Measurements from ENCODE around the gene GOLT1A. TPM values are rescaled to one million over a fixed set of nuclear protein-coding genes. Genes with fewer than 3 reads are reported as not detected.

GOLT1A gene
- total and polyA plus RNA-seq, 10 of the 15 experiments (the other 5 are each of a cell fraction or from before 2014, with no cell fraction given), result 0.09 to 0.46 TPM; not detected in 8

DNA sequence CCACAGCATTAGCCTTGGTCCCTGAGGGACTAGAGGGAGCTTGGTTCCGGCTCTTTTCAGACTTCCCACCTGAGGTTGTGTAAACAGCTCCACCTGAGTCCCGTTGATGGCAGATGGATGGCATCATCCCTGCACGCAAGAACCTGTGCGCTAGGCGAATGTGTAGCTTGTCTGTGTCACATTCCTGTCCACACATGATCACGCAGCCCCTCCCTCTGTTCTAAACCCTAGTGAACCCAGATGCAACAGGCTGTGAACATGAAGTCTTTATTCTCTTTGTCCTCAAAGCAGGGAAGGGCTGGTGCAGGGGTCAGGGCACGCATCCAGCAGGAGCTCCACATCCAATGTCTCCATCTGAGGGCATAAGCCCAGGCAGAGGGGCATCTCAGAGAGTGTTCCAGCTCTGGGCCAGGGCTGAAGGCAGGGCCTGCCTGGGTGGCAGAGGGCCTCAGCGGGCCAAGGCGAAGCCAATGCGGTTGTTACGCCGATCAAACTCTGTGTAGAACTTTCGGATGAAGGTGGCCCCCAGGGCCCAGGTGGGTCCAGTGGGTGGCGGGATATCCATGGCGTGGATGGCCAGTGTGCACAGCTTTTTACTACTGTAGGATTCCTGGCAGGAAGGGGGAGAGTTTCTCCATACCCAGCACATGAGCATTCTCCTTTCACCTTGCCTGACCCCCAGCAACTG is 59.1 kb downstream of the GOLT1A start (continued):
- TF ChIP-seq, protein P1, sequence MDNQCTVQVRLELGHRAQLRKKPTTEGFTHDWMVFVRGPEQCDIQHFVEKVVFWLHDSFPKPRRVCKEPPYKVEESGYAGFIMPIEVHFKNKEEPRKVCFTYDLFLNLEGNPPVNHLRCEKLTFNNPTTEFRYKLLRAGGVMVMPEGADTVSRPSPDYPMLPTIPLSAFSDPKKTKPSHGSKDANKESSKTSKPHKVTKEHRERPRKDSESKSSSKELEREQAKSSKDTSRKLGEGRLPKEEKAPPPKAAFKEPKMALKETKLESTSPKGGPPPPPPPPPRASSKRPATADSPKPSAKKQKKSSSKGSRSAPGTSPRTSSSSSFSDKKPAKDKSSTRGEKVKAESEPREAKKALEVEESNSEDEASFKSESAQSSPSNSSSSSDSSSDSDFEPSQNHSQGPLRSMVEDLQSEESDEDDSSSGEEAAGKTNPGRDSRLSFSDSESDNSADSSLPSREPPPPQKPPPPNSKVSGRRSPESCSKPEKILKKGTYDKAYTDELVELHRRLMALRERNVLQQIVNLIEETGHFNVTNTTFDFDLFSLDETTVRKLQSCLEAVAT (IDR thresholded peaks at IDR 0.05), result no peak
- TF ChIP-seq ZNF207 (IDR thresholded peaks at IDR 0.05; ENCODE audit: borderline replicate concordance) (no peak), NFYA (IDR thresholded peaks at IDR 0.05; ENCODE audit: borderline replicate concordance, low read depth, low read length) (no peak), TBL1XR1 (IDR thresholded peaks at IDR 0.05; ENCODE audit: low read depth, low read length) (no peak)

DNA sequence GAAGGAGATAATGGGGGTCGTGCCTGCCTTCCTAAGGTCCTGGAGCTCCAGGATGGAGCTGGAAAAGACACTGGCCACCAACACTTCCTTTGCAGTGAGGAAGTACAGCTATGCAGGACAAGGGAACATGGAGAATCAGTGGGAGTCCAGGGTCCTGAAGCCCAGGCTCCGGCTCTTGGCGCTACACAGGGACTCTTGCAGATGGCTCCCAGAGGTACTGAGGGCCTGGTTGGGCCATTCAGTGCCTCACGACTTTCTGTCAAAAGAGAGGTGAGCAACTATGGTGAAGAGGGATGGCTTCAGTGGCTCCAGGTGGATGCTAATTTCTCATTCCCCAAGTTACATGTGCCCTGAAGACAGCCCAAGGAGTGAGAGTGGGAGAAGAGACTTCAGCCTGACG is 60.1 kb downstream of the GOLT1A start:
- ChIA-PET SMC1A (ENCODE audit: uncharacterized antibody, unreplicated experiment) (no interaction called here), POLR2A (no interaction called here), RAD21 (ENCODE audit: unreplicated experiment) (no interaction called here), CTCF (interaction anchor here (0.8 to 1.4 kb wide), 4 partner anchors 25 to 245 kb away, joined by 3 to 4 read pairs (median 3); no protein-coding TSS in a partner anchor)
- DNase-seq (ENCODE audit: low read depth, low spot score) (no peak), ATAC-seq (no peak), FAIRE-seq (no peak)
- no peaks in the 10 kb centered on the region for H3K9me3 ChIP-seq (replicated peaks; ENCODE audit: control insufficient read depth, insufficient read depth, low read length)
- no peak overlapping the region for H2AFZ ChIP-seq (ENCODE audit: control insufficient read depth, low read depth, low read length)
- 23% methylated on average over 5 of the region's 5 CpGs for WGBS (ENCODE audit: insufficient coverage, insufficient replicate concordance, low lambda C conversion rate, missing lambda C conversion rate)
- no peaks in the 10 kb centered on the region for H3K4me1 ChIP-seq (ENCODE audit: control insufficient read depth, insufficient read depth, low read length)
- H3K27me3 ChIP-seq (replicated peaks in 1 of 2; ENCODE audit: control insufficient read depth in 2 of 2, insufficient read depth in 2 of 2, low read length in 1 of 2), result peaks cover 3 to 5% of the 10 kb centered on the region in 2 experiments; a peak in 3 of 4 replicates
- intact Hi-C loops (cut with micrococcal nuclease; ENCODE audit: unreplicated experiment), result no loop called here
- no TSS peak for BruUV-seq (replicated peaks)
- in situ Hi-C loops (cut with MboI), result no loop called here
- no peaks in the 10 kb centered on the region for H4K20me1 ChIP-seq (ENCODE audit: control insufficient read depth, insufficient read depth)
- no peak overlapping the region for H3K4me3 ChIP-seq
- no peak overlapping the region for H3K9ac ChIP-seq (ENCODE audit: control insufficient read depth, insufficient read depth, low read length)
- no peak overlapping the region for H3K27ac ChIP-seq (ENCODE audit: control insufficient read depth, insufficient read depth)
- H3K4me2 ChIP-seq (ENCODE audit: control insufficient read depth, insufficient read depth), result no peak overlapping the region
- no peaks in the 10 kb centered on the region for H3K36me3 ChIP-seq (ENCODE audit: control insufficient read depth in 2 of 2, insufficient read depth in 2 of 2, low read length in 1 of 2)
- no peaks in the 10 kb centered on the region for H3K79me2 ChIP-seq (ENCODE audit: control insufficient read depth, insufficient read depth, low read length)
- TF ChIP-seq MTA3 (IDR thresholded peaks at IDR 0.05; ENCODE audit: borderline replicate concordance, low read length) (no peak), EGR1 (IDR thresholded peaks at IDR 0.05; ENCODE audit: borderline replicate concordance in 1 of 2, low read depth in 2 of 2, low read length in 2 of 2) (no peak), ZNF217 (IDR thresholded peaks at IDR 0.05) (no peak), SREBF2 (IDR thresholded peaks at IDR 0.05; ENCODE audit: low read length) (no peak), RB1 (IDR thresholded peaks at IDR 0.05; ENCODE audit: borderline replicate concordance) (no peak), RCOR1 (conservative IDR thresholded peaks at IDR 0.05; ENCODE audit: low read depth, low read length) (no peak), EP300 (IDR thresholded peaks at IDR 0.05; ENCODE audit: borderline replicate concordance in 1 of 2, control insufficient read depth in 1 of 2, low read depth in 2 of 2, low read length in 2 of 2) (no peak), RBBP5 (conservative IDR thresholded peaks at IDR 0.05) (no peak), MEF2A (IDR thresholded peaks at IDR 0.05; ENCODE audit: insufficient read depth, low read depth, low read length) (no peak), KDM1A (IDR thresholded peaks at IDR 0.05; ENCODE audit: borderline replicate concordance) (no peak), NFXL1 (IDR thresholded peaks at IDR 0.05; ENCODE audit: borderline replicate concordance) (no peak), POLR2A (IDR thresholded peaks at IDR 0.05; ENCODE audit: low read depth, low read length) (no peak)
- TF ChIP-seq, protein P2, sequence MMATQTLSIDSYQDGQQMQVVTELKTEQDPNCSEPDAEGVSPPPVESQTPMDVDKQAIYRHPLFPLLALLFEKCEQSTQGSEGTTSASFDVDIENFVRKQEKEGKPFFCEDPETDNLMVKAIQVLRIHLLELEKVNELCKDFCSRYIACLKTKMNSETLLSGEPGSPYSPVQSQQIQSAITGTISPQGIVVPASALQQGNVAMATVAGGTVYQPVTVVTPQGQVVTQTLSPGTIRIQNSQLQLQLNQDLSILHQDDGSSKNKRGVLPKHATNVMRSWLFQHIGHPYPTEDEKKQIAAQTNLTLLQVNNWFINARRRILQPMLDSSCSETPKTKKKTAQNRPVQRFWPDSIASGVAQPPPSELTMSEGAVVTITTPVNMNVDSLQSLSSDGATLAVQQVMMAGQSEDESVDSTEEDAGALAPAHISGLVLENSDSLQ (IDR thresholded peaks at IDR 0.05), result no peak
- TF ChIP-seq, protein P3, sequence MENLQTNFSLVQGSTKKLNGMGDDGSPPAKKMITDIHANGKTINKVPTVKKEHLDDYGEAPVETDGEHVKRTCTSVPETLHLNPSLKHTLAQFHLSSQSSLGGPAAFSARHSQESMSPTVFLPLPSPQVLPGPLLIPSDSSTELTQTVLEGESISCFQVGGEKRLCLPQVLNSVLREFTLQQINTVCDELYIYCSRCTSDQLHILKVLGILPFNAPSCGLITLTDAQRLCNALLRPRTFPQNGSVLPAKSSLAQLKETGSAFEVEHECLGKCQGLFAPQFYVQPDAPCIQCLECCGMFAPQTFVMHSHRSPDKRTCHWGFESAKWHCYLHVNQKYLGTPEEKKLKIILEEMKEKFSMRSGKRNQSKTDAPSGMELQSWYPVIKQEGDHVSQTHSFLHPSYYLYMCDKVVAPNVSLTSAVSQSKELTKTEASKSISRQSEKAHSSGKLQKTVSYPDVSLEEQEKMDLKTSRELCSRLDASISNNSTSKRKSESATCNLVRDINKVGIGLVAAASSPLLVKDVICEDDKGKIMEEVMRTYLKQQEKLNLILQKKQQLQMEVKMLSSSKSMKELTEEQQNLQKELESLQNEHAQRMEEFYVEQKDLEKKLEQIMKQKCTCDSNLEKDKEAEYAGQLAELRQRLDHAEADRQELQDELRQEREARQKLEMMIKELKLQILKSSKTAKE (IDR thresholded peaks at IDR 0.05; ENCODE audit: low read depth, poor library complexity, severe bottlenecking), result no peak
